RWPE1 (cell line): ENCODE results near the gene P2RY14.

Experiments
- CTCF ChIA-PET: fragments of 350-600 bp; sonication (Branson Sonifier 250); formaldehyde crosslinking; extraction: SDS; loops from one replicate; lab custom pipeline; 2021; lab: Yijun Ruan, JAX
- POLR2A ChIA-PET: fragments of 400-600 bp; formaldehyde crosslinking; extraction: SDS; loops from one replicate; lab custom pipeline; 2020; ENCODE audit warnings: antibody characterized with exemption; ENCODE audit not compliant: low non-redundant PET; lab: Yijun Ruan, JAX
- DNase-seq: peaks from one replicate; pipeline ENCODE4 v3.0.0; 2012; ENCODE audit warnings: low spot score
- H3K27ac ChIP-seq: fragments of 450-650 bp; 2 replicates; pipeline ENCODE4 v1.5.1; 2017
- TF ChIP-seq, protein P1 (sequence below): fragments of 450-650 bp; conservative IDR thresholded peaks from 2 replicates; pipeline ENCODE4 v1.5.1; 2017; ENCODE audit warnings: low read depth, mild to moderate bottlenecking

The P2RY14 gene

DNA sequence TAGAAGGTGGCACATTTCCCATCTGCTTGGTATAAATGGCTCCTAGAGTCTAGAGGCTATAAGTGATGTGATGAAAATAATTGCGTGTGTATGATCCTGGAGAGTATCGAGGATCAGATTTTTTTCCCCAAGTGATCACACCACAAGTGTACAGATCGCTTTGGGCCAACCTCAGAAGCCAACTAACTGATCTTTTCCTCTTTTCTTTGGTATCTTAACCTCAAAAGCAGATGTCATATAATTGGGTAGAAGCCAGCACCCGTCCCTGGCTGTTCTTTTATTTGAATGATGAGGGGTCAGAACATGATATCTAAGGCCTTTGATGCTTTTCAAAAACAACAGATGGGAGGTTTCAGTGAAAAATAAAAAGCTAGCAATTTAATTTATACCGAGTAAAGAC, 3.3 kb downstream of the P2RY14 start:
- TF ChIP-seq, protein P1, sequence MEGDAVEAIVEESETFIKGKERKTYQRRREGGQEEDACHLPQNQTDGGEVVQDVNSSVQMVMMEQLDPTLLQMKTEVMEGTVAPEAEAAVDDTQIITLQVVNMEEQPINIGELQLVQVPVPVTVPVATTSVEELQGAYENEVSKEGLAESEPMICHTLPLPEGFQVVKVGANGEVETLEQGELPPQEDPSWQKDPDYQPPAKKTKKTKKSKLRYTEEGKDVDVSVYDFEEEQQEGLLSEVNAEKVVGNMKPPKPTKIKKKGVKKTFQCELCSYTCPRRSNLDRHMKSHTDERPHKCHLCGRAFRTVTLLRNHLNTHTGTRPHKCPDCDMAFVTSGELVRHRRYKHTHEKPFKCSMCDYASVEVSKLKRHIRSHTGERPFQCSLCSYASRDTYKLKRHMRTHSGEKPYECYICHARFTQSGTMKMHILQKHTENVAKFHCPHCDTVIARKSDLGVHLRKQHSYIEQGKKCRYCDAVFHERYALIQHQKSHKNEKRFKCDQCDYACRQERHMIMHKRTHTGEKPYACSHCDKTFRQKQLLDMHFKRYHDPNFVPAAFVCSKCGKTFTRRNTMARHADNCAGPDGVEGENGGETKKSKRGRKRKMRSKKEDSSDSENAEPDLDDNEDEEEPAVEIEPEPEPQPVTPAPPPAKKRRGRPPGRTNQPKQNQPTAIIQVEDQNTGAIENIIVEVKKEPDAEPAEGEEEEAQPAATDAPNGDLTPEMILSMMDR, result no peak
- no peak overlapping the region for H3K27ac ChIP-seq
- CTCF ChIA-PET, result interaction anchor here (0.6 to 1.2 kb wide), 2 partner anchors 107 to 682 kb away, joined by 3 to 4 read pairs; no protein-coding TSS in a partner anchor
- no peak for DNase-seq
- POLR2A ChIA-PET, result no interaction called here

DNA sequence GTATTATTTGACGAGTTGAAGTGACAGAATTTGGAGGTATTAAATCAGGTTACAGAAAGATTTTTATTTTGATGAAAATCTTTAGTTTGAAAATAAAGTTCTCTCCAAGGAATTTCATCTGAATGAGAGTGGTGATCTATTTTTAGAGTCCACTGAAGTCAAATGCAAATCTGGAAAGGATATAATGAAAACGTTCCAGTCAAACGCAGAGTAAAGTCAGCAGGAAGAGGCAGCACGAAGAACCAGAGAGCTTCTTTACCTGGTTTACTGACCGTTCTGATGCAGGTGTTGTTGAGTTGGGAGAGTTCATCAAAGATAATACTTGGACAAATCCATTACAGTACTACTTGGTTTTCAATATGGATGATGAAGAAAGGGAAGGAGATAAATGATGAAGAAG, 8.7 kb downstream of the P2RY14 start:
- no peak overlapping the region for H3K27ac ChIP-seq
- DNase-seq, result no peak
- CTCF ChIA-PET, result interaction anchor here (0.7 kb wide), 1 partner anchor 414 kb away, joined by 4 read pairs; no protein-coding TSS in a partner anchor
- TF ChIP-seq, protein P1, result no peak
- POLR2A ChIA-PET, result no interaction called here

DNA sequence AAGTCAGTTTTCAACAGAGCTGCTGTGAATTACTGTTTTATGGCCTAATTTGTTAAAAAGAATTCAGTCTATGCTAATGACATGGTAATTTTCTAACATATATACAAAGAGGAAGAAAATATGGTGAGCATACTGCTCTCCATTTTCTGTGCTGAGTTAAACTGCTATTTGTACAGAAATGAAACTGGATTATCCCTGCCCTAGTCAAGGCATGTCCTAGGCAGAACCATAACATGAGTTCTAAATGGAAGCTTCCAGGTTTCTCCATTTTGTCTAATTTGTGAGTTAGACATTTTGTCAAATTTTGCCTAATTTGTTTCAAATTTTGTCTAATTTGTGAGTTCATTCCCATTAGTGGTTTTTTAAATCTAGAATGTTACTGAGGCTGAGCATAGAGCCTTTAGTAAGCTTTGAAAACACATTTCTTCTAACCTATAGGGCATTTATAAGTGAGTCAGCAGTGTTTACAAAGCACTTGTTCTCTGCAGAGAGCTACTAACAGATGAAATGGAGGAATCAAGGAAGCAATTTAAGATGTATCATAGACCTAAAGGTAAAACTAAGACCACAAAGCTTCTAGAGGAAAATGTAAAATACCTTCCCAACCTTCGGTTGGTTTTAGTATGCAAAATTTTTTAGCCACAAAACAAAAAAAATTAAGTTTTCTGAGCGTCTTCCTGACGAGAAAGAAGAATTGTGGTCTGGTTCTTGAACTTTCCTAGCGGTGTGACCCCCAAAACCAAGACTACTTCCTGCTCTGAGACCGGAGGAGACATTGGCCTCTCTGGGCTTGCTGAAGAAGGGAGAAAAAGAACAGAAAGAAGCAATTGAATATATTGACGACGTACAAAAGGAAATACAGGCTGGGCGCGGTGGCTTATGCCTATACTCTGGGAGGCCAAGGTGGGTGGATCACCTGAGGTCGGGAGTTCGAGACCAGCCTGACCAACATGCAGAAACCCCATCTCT, 9.8 kb downstream of the P2RY14 start:
- no peak for DNase-seq
- POLR2A ChIA-PET, result no interaction called here
- H3K27ac ChIP-seq, result no peak overlapping the region
- TF ChIP-seq, protein P1, result no peak
- CTCF ChIA-PET, result interaction anchor here (0.6 to 0.9 kb wide), 2 partner anchors 11 to 28 kb away, joined by 3 read pairs; no protein-coding TSS in a partner anchor

DNA sequence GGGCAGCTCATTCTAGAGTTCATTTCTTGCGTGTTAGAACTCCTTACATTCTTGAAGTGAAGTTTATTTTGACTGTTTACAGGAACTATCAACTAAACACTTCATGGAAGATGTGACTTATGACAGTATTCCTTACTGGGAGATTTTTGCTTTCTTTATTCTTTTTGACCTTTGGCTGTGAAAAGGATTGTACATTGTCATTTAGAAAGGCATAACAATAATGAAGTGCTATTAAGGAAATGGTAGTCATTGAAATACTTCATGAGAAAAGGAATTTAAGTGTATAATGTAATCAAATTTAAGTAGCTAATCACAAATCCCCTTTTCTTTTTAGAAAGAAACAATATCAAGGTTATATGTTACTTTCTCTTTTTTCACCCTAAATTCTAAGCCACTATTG, 11.3 kb downstream of the P2RY14 start:
- ChIA-PET CTCF (interaction anchor here (0.9 kb wide), 1 partner anchor 26 kb away, joined by 3 read pairs; no protein-coding TSS in a partner anchor), POLR2A (no interaction called here)
- DNase-seq, result no peak
- TF ChIP-seq, protein P1, result no peak
- no peak overlapping the region for H3K27ac ChIP-seq

DNA sequence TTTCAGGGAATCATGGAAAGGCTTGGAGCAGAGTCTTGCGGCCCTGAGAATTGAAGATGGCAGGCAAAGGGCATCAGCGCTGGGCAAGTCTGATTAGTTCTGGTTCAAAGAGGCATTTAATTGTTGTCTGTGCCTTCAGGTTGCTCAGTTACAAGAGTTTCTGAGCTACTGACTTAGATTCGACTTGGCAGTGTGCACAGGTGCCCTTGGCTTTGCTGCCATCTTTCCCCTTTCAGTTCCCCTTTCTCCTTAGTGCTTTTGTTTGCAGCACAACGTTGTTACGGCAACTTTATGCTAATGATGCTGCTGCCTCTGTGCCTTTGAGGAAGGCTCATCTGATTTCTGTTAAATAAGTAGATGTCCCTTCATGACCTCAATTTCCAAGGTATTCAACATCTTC, 12.5 kb downstream of the P2RY14 start:
- no peak for DNase-seq
- ChIA-PET CTCF (no interaction called here), POLR2A (no interaction called here)
- TF ChIP-seq, protein P1, result no peak
- H3K27ac ChIP-seq, result no peak overlapping the region

DNA sequence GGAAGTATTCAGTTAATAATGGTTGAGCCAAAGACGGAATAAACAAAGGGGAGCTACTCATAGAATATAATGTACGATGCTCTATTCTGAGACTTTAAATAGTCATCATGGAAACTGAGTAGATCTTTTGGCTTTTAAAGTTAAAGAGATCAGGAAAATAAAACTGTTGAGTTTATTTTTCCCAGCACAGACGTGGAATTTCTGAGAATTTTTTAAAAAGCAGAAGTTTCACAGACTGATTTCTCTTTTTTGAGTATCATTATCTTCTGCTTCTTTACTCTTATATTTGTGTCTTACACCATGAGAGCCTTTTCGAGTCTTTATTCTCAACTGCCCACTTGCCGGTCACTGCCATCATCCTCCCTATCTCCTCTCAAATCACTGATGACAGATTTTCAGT, 13.2 kb downstream of the P2RY14 start:
- POLR2A ChIA-PET, result no interaction called here
- no peak overlapping the region for H3K27ac ChIP-seq
- TF ChIP-seq, protein P1, result no peak
- DNase-seq, result no peak
- CTCF ChIA-PET, result no interaction called here
